Right kidney (tissue), 9 donors: ENCODE data around the gene TSPAN17.
"Not testable (repeated sequence)": the region's sequence is repeated elsewhere in the genome, so short reads cannot be mapped to it uniquely, and the experiment has no call there.

ENCODE experiments used
- DNase-seq: peaks from one replicate; pipeline ENCODE4 v3.0.0-alpha.2; 2016
- long read RNA-seq, 8 donors: transcript quantifications; one replicate each; lab custom pipeline, GENCODE V29; 2026

The TSPAN17 gene
- long read RNA-seq, donor 1, transcript TSPAN17-207 (9 exons, 2,457 nt) = major isoform, 7 of 10 reads
- long read RNA-seq, donor 1, partial matches to known transcripts = 0 of 10 reads
- long read RNA-seq, donor 1, other reads (novel, unspliced or antisense) = 0 of 10 reads
- long read RNA-seq, donor 2, partial matches to known transcripts = 8 of 9 reads
- long read RNA-seq, donor 2, other reads (novel, unspliced or antisense) = 0 of 9 reads
- long read RNA-seq, donor 3, transcript TSPAN17-207 (9 exons, 2,457 nt) = major isoform, 5 of 5 reads
- long read RNA-seq, donor 3, partial matches to known transcripts = 0 of 5 reads
- long read RNA-seq, donor 3, other reads (novel, unspliced or antisense) = 0 of 5 reads
- long read RNA-seq, donor 4, partial matches to known transcripts = 0 of 5 reads
- long read RNA-seq, donor 4, other reads (novel, unspliced or antisense) = 0 of 5 reads
- long read RNA-seq, donor 5, partial matches to known transcripts = 0 of 3 reads
- long read RNA-seq, donor 5, other reads (novel, unspliced or antisense) = 0 of 3 reads
- long read RNA-seq, donor 6, partial matches to known transcripts = 0 of 4 reads
- long read RNA-seq, donor 6, other reads (novel, unspliced or antisense) = 0 of 4 reads
- long read RNA-seq, donor 7, transcript TSPAN17-207 (9 exons, 2,457 nt) = major isoform, 15 of 23 reads
- long read RNA-seq, donor 7, partial matches to known transcripts = 7 of 23 reads
- long read RNA-seq, donor 7, other reads (novel, unspliced or antisense) = 0 of 23 reads
- long read RNA-seq, donor 8, transcript TSPAN17-207 (9 exons, 2,457 nt) = major isoform, 12 of 20 reads
- long read RNA-seq, donor 8, partial matches to known transcripts = 6 of 20 reads
- long read RNA-seq, donor 8, other reads (novel, unspliced or antisense) = 0 of 20 reads

DNA sequence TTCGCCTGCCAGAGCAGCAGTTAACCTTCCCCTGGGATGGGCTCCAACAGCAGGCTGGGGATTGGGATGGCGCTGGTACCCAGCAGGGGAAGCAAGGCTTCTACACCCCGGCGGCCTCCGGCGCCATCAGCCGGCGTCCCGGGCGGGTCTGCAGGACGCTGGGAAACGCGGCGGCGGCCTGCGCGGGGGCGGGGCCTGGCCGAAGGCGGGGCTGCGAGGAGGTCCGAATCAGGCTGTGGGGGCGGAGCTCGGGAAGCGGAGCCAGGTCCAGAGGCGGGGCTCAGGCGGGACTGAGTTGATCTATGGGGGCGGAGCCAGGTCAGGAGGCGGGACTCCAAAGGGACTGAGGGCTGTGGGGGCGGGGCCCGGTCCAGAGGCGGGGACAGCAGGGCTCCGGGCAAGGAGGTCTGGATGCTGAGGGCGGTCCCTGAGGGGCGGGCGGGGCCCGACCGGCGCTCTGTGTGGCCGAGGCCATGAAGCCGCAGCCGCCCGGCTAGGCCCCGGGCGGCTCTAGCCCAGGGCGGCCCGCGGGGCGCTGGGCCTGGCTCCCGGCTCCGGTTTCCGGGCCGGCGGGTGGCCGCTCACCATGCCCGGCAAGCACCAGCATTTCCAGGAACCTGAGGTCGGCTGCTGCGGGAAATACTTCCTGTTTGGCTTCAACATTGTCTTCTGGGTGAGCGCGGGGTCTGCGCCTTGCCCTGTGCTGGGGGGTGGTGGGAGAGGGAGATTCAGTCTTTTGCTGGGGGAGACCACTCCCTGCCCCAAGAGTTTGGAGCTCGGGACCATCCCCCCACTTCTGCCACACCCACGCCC is at the start of gene TSPAN17:
TSS of gene TSPAN17 (plus strand) at position 455 of the 813 bp plus-strand sequence. CDS start at position 587, 132 bp downstream.
- peak; percentile 95 for DNase-seq

DNA sequence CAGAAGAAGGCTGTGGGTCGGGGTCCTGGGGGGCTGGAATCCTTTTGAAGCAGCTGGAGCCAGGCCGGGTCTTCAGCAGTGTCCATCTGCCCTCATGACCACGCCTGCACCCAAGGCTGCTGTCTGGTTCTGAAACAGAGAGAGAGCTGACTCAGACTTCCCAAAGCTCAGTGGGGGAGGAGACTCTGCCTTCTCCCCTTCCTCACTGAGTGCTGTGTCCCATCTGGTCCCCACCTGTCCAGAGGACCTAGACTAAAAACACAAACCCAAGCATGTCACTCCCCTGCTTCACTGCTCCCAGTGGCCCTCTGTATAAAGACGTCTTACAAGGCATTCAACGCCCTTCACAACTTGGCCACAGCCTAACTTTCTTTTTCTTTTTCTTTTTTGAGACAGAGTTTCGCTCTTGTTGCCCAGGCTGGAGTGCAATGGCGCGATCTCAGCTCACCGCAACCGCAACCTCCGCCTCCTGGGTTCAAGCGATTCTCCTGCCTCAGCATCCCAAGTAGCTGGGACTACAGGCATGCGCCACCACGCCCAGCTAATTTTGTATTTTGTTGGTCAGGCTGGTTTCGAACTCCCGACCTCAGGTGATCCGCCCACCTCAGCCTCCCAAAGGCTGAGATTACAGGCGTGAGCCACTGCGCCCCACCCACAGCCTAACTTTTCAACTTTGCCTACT is 47.4 kb upstream of the TSPAN17 start:
- not testable (repeated sequence) for DNase-seq

DNA sequence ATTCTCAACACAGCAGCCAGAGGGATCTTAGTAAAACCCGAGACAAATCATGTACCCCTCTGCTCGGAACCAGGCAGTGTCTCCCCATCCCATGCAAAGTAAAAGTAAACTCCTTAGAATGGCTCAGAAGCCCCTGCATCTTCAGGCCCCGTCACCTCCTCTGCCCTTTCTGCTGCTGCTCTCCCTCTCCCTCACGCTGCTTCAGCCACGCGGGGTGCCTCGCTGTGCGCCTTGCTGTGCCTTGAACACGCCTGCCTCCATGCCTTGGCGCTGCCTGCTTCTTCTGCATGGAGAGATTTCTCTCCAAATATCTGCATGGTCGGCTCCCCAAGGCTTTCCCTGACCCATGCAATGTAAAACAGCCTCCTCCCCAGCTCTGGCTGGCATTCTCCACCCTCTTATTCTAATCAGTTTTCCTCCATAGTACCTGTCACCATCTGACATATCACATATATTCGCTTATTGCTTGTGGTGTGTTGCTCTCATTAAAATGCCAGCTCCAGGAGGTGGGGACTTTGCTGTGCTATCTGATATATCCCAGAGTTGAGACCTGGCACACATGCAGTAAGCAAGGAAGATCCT is 45.3 kb upstream of the TSPAN17 start:
- no peak for DNase-seq

- DNase-seq = no peak
Observed at GRCh38 chr5:176603091-176603490, 44.2 kb upstream of the TSPAN17 start.

DNA sequence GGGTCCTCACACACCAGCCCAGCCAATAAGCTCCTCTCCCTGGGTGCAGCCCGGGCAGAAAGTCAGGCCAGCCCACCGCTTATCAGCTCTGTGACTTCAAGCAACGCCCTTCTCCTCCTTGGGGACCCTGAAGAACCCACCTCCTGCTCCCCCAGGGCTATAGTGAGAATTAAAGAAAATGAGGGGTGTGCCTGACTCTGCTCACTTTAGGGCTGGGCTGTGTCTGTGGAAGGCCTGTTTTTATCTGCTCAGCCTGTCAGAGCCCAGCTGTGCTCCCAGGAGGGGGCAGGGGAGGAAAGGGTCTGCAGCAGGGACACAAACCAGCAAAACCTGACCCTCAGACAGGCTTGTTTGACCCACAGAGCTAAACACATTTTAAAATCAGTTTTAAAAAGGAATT is 41.3 kb upstream of the TSPAN17 start:
- DNase-seq = no peak

GRCh38 chr5:176606875-176607274 is 40.4 kb upstream of the TSPAN17 start:
- DNase-seq = no peak

- DNase-seq = no peak
Observed at GRCh38 chr5:176608142-176608705, 39.1 kb upstream of the TSPAN17 start.

DNA sequence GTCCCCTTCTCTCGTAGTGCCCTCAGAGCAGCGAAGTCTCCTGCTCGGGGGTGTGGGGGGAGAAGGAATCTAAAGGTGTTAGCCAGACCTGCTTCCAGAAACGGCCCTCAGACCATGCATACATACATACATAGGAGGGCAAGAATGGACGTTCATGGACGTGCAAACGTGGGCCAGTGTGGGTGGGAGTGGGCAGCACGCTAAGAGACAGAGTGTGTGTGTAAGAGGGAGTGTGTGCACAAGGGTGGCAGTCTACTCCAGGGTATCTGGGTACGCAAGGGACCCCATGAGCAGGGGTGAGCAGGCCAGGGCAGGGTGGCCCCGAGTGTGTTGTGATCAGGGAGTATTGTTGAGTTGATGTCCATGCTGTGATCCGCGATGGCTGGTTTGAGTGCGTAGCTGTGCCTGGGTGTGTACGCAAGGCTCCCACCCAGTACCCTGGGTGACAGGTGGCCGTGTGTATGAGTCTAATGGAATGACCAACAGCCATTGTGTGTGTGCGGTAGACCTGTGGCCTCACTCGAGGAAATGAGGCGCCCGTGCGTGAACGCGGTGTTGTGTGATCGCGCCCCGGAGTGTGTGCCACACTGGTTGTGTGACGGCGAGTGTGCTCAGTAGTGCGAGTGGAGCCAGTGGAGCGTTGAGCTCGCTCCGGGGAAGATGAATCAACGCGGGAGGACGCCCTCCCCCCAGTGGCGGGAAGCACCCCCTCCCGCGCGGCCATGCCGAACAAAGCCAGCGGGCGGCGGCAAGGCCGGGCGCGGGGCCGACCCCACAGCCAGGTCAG is 38.2 kb upstream of the TSPAN17 start:
- no peak for DNase-seq

- peak; percentile 51 for DNase-seq
Observed at GRCh38 chr5:176609724-176610434, 37.4 kb upstream of the TSPAN17 start, which contains the start of gene GPRIN1. TSS of gene GPRIN1 (minus strand) at chr5:176610156. CDS start at chr5:176599834, 10,322 bp downstream.

DNA sequence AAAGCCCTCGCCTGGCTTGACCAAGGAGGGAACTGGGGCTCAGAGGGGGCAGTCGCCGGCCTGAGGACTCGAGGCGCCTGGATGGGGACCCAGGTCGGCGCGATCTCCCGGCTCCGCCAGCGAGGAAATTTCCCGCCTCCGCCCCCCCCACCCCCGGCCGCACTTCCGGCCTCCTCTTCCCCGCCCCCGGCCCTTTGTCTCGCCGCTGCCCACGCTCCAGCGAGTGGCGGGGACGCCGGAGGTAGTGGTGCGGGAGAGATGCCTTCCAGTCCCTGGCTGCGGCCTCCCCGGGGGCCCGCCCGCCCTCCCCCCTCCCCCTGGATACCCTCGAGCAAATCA is 36.9 kb upstream of the TSPAN17 start:
- no peak for DNase-seq

DNA sequence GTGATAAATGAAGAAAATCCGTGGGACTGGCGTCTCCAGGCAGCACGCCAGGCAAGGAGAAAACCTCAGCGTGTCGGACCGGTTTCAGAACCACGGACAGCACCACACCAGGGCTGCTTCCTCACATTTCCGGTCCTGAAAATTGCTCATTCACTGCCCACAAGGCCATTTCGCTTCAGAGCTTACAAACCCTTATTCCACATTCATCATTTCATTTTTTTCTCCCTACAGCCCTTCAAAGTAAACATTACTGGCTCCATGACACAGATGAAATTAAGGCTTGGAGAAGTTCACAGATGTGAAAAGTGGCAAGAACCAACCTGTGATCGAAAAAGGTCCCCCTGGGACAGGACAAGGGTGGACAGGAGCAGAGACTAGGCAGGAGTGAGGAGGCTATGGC is 35.8 kb upstream of the TSPAN17 start:
- no peak for DNase-seq

DNA sequence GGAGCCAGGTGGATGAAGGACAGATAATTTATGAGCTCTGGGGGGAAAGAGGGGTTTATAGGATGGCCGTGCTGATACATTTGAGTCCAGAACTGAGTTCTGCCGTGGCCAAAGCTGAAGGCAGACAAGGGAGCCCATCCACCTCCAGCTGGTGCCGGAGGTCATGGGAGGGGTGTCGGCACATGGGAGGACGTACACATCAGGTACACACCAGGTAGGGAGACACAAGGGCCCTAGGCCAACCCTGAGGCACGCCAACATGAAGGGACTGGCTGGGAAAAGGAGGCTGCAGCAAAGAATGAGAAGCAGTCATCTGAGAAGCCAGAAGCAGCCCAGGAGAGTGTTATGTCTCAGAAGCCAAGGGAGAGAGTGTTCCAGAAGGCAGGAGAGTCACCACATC is 35.3 kb upstream of the TSPAN17 start:
- no peak for DNase-seq

DNA sequence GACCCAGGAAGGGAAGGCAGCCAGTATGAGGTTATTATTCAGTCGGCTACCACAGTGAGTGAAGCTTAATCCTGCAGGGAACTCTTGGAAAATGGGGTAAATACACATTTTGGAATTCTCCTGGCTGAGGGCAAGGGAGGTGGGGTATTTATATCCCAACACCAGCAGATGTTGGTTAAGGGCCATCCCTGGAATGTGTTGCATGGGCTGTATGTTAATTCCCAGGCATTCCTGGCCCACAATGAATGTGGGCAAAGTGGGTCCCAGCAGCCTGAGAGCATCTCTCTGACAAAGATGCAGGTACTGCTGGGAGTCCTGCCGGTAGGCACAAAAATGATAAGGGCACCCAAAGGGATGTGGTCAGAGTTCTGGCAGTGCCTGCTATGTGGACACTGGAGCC is 34.4 kb upstream of the TSPAN17 start:
- no peak for DNase-seq

DNA sequence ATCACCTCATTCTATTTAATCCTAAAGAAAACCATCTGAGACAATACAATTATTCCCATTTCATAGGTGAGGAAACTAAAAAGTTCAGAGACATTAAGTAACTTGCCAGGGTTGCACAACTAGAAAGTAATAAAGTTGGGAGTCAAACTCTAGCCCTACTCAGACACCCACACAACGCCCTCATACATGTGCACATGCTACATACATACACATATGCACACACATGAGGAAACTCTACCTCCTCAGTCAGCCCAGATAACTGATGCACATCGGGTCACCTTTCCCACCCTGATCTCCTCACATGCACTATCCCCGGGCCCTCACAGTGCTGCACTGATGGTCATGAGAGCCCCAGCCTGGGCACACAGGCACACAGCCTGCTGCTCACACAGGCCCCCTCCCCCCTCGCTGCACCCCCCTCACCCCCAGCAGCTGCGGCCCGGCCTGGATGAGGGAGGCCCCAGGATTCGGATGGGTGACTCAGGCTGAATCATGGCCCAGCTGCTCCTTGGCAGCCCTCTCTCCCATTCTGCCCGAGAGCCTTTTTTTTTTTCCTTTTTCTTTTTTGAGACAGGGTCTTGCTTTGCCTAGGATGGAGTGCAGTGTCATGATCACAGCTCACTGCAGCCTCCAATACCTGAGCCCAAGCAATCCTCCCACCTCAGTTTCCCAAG is 32.3 kb upstream of the TSPAN17 start:
- no peak for DNase-seq

DNA sequence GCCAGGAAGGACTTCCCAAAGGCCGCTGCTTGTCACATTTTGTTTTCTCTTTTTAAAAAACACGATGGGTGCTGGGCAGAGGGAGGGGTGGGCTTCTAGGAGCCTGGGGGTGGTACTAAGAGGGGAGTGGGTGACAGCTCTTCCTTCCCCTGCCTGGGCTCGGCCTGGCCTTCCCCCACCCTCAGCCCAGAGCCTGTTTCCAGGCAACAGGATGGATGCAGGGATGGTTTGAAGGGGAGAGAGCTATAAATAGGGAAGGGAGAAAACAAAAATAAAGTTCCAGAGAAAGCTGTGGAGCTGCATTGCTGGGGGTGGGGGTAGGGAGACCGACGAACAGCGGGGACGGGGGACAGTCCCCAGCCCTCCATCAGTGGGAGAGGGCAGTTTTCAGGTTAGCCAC is 30.8 kb upstream of the TSPAN17 start:
- DNase-seq = no peak

- DNase-seq = no peak
Observed at GRCh38 chr5:176618783-176619182, 28.5 kb upstream of the TSPAN17 start.

- peak; percentile 41 for DNase-seq
Observed at GRCh38 chr5:176619203-176619568, 28.1 kb upstream of the TSPAN17 start.

- peak; percentile 36 for DNase-seq
Observed at GRCh38 chr5:176619569-176620332, 27.5 kb upstream of the TSPAN17 start.
